ENCODE measurements around the gene ITIH3.

ITIH3 gene

GRCh38 chr3:52779837-52780585, 14.6 kb upstream of the ITIH3 start:
- DNase-seq: no peak

- DNase-seq: no peak
Measured at GRCh38 chr3:52781741-52782140, 12.9 kb upstream of the ITIH3 start.

GRCh38 chr3:52782412-52783210, 12.0 kb upstream of the ITIH3 start:
- DNase-seq: no peak

- DNase-seq: no peak
Measured at GRCh38 chr3:52783211-52783555, 11.4 kb upstream of the ITIH3 start.

- DNase-seq: no peak
Measured at GRCh38 chr3:52784021-52784621, 10.5 kb upstream of the ITIH3 start.

GRCh38 chr3:52784931-52785590, 9.5 kb upstream of the ITIH3 start:
- DNase-seq: no peak

- DNase-seq: no peak
Measured at GRCh38 chr3:52786330-52787215, 8.0 kb upstream of the ITIH3 start.

- DNase-seq: no peak
Measured at GRCh38 chr3:52787246-52787645, 7.3 kb upstream of the ITIH3 start.

GRCh38 chr3:52787672-52788625, 6.6 kb upstream of the ITIH3 start:
- no peak for DNase-seq

- no peak for DNase-seq
Measured at GRCh38 chr3:52788890-52789745, 5.5 kb upstream of the ITIH3 start.

- DNase-seq: no peak
Measured at GRCh38 chr3:52789746-52790040, 4.9 kb upstream of the ITIH3 start.

- no peak for DNase-seq
Measured at GRCh38 chr3:52790337-52790736, 4.3 kb upstream of the ITIH3 start.

GRCh38 chr3:52790741-52791140, 3.9 kb upstream of the ITIH3 start:
- DNase-seq: no peak

GRCh38 chr3:52791366-52791765, 3.2 kb upstream of the ITIH3 start:
- DNase-seq: no peak

GRCh38 chr3:52791928-52792327, 2.7 kb upstream of the ITIH3 start:
- DNase-seq: no peak

GRCh38 chr3:52792413-52792812, 2.2 kb upstream of the ITIH3 start:
- no peak for DNase-seq

GRCh38 chr3:52792961-52793695, 1.5 kb upstream of the ITIH3 start:
- DNase-seq: no peak

- no peak for DNase-seq
Measured at GRCh38 chr3:52793702-52794611, 639 bp upstream of the ITIH3 start.
